HepG2 (cell line): ENCODE data around the gene RELB. TPM values are rescaled to one million over a fixed set of nuclear protein-coding genes. Genes with fewer than 3 reads are reported as not detected.

ENCODE experiments used
- ADNP ChIP-seq: sonication (generic); formaldehyde crosslinking; IDR thresholded peaks from 2 replicates; pipeline ENCODE4 v1.4.0; 2020; ENCODE audit warnings: missing genetic modification reagents
- MXD4 ChIP-seq: IDR thresholded peaks from 2 replicates; pipeline ENCODE4 v1.6.1; 2016; ENCODE audit warnings: mild to moderate bottlenecking, missing biosample characterization, missing genetic modification reagents
- RARA ChIP-seq: IDR thresholded peaks from 2 replicates; pipeline ENCODE4 v1.6.1; 2016; ENCODE audit warnings: missing genetic modification reagents, missing compliant biosample characterization
- SOX6 ChIP-seq, 2 experiments: fragments of 450-650 bp in 1 of 2; sonication (generic) in 1 of 2; formaldehyde crosslinking in 1 of 2; IDR thresholded peaks; 2 replicates each; pipeline versions ENCODE4 v1.4.0 to v1.6.1; 2017 to 2020; ENCODE audit warnings: antibody characterized with exemption in 1 of 2, mild to moderate bottlenecking in 1 of 2, missing genetic modification reagents in 1 of 2
- TOE1 ChIP-seq: sonication (generic); formaldehyde crosslinking; IDR thresholded peaks from 2 replicates; pipeline ENCODE4 v1.4.0; 2020; ENCODE audit warnings: mild to moderate bottlenecking, missing genetic modification reagents
- ZBTB39 ChIP-seq: sonication (generic); formaldehyde crosslinking; IDR thresholded peaks from 2 replicates; pipeline ENCODE4 v1.5.0; 2020; ENCODE audit warnings: missing genetic modification reagents
- ZKSCAN1 ChIP-seq: fragments of 150-350 bp; IDR thresholded peaks from 2 replicates; pipeline ENCODE4 v1.6.1; 2014; ENCODE audit warnings: low read length
- ZNF362 ChIP-seq: sonication (generic); formaldehyde crosslinking; IDR thresholded peaks from 2 replicates; pipeline ENCODE4 v1.4.0; 2020; ENCODE audit warnings: missing genetic modification reagents, mild to moderate bottlenecking, borderline replicate concordance
- ZNF446 ChIP-seq: sonication (generic); formaldehyde crosslinking; IDR thresholded peaks from 2 replicates; pipeline ENCODE4 v1.5.0; 2020; ENCODE audit warnings: mild to moderate bottlenecking, missing genetic modification reagents
- ZNF572 ChIP-seq: sonication (generic); formaldehyde crosslinking; IDR thresholded peaks from 2 replicates; pipeline ENCODE4 v1.5.1; 2020; ENCODE audit warnings: mild to moderate bottlenecking, missing genetic modification reagents
- ZNF816 ChIP-seq: sonication (generic); formaldehyde crosslinking; IDR thresholded peaks from 2 replicates; pipeline ENCODE4 v1.8.0; 2022; ENCODE audit warnings: missing genetic modification reagents, mild to moderate bottlenecking, borderline replicate concordance
- ZUFSP ChIP-seq: sonication (generic); formaldehyde crosslinking; IDR thresholded peaks from 2 replicates; pipeline ENCODE4 v1.9.0; 2021; ENCODE audit warnings: missing genetic modification reagents, mild to moderate bottlenecking, borderline replicate concordance
- polyA plus RNA-seq, 8 experiments: library from polyadenylated mRNA; depleted of rRNA in 3 of 8; stranded (reverse) in 7 of 8; unstranded in 1 of 8; fragments of >200 nt; fragmentation: Illumina TruSeq in 4 of 8; extraction: Trizol in 4 of 8; gene quantifications; 2 replicates each; pipeline versions ENCODE4 v1.2.1 to v1.2.3, GENCODE V29; 2011 to 2016; ENCODE audit warnings: low read depth in 4 of 8, missing spikeins in 1 of 8, mixed read lengths in 1 of 8; ENCODE audit not compliant: insufficient read depth in 1 of 8
- total RNA-seq, 5 experiments: library from RNA; depleted of rRNA; stranded (reverse); fragments of >200 nt; fragmentation: Illumina TruSeq; extraction: Trizol; gene quantifications; 2 replicates each; pipeline ENCODE4 v1.2.3, GENCODE V29; 2016; ENCODE audit warnings: low read depth in 1 of 5
- TF ChIP-seq, protein P1 (sequence below): IDR thresholded peaks from 2 replicates; pipeline ENCODE4 v1.6.1; 2016; ENCODE audit warnings: mild to moderate bottlenecking, missing biosample characterization, missing genetic modification reagents
- TF ChIP-seq, protein P2 (sequence below): sonication (generic); formaldehyde crosslinking; IDR thresholded peaks from 2 replicates; pipeline ENCODE4 v1.4.0; 2020; ENCODE audit warnings: missing genetic modification reagents
- TF ChIP-seq, protein P3 (sequence below): sonication (generic); formaldehyde crosslinking; IDR thresholded peaks from 2 replicates; pipeline ENCODE4 v1.8.0; 2022; ENCODE audit warnings: mild to moderate bottlenecking, missing genetic modification reagents, moderate library complexity

The RELB gene
- total and polyA plus RNA-seq, 2 of the 13 experiments (the other 11 are each of a cell fraction or from before 2014, with no cell fraction given) = 1.9 to 3.5 TPM

- TF ChIP-seq ZBTB39 (peak; percentile 40; the same call in 1 of the 2 replicates), ZUFSP (CRISPR knock-in tag) (no peak), RARA (peak; percentile 27; the same call in 1 of the 2 replicates), ZKSCAN1 (peak; percentile 62; the same call in 1 of the 2 replicates), ZNF446 (CRISPR knock-in tag) (peak; percentile 87), ZNF572 (no peak), ADNP (CRISPR knock-in tag) (peak; percentile 72; the same call in 1 of the 2 replicates), ZNF362 (CRISPR knock-in tag) (no peak; the same call in 1 of the 2 replicates), SOX6 (IDR thresholded peaks at IDR 0.05) (no peak), SOX6 (CRISPR knock-in tag; IDR thresholded peaks at IDR 0.05) (no peak), MXD4 (peak; percentile 97), ZNF816 (CRISPR knock-in tag) (peak; percentile 90), TOE1 (CRISPR knock-in tag) (peak; percentile 73; the same call in 1 of the 2 replicates)
- TF ChIP-seq, protein P1, sequence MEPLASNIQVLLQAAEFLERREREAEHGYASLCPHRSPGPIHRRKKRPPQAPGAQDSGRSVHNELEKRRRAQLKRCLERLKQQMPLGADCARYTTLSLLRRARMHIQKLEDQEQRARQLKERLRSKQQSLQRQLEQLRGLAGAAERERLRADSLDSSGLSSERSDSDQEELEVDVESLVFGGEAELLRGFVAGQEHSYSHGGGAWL (CRISPR knock-in tag) = peak; percentile 96
- TF ChIP-seq, protein P2, sequence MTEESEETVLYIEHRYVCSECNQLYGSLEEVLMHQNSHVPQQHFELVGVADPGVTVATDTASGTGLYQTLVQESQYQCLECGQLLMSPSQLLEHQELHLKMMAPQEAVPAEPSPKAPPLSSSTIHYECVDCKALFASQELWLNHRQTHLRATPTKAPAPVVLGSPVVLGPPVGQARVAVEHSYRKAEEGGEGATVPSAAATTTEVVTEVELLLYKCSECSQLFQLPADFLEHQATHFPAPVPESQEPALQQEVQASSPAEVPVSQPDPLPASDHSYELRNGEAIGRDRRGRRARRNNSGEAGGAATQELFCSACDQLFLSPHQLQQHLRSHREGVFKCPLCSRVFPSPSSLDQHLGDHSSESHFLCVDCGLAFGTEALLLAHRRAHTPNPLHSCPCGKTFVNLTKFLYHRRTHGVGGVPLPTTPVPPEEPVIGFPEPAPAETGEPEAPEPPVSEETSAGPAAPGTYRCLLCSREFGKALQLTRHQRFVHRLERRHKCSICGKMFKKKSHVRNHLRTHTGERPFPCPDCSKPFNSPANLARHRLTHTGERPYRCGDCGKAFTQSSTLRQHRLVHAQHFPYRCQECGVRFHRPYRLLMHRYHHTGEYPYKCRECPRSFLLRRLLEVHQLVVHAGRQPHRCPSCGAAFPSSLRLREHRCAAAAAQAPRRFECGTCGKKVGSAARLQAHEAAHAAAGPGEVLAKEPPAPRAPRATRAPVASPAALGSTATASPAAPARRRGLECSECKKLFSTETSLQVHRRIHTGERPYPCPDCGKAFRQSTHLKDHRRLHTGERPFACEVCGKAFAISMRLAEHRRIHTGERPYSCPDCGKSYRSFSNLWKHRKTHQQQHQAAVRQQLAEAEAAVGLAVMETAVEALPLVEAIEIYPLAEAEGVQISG (CRISPR knock-in tag) = peak; percentile 97
- TF ChIP-seq, protein P3, sequence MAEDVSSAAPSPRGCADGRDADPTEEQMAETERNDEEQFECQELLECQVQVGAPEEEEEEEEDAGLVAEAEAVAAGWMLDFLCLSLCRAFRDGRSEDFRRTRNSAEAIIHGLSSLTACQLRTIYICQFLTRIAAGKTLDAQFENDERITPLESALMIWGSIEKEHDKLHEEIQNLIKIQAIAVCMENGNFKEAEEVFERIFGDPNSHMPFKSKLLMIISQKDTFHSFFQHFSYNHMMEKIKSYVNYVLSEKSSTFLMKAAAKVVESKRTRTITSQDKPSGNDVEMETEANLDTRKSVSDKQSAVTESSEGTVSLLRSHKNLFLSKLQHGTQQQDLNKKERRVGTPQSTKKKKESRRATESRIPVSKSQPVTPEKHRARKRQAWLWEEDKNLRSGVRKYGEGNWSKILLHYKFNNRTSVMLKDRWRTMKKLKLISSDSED (CRISPR knock-in tag) = 0 out of 2 replicates have a peak, but pooled peaks have one; percentile 28
Observed at GRCh38 chr19:45079063-45079910, 78.0 kb downstream of the RELB start, which contains the start of gene GEMIN7 (continued).
